Loucy (cell line): ENCODE results near the gene SYNPO.

Source experiments
- EZH2phosphoT487 ChIP-seq: fragments of 200-600 bp; IDR thresholded peaks from 2 replicates; pipeline ENCODE4 v1.6.1; 2018; ENCODE audit warnings: antibody characterized with exemption, mild to moderate bottlenecking, moderate library complexity, borderline replicate concordance
- TF ChIP-seq, protein P1 (sequence below): fragments of 200-600 bp; sonication (generic); conservative IDR thresholded peaks from 2 replicates; pipeline ENCODE4 v1.5.1; 2014; ENCODE audit warnings: mild to moderate bottlenecking, antibody characterized with exemption, low read length

DNA sequence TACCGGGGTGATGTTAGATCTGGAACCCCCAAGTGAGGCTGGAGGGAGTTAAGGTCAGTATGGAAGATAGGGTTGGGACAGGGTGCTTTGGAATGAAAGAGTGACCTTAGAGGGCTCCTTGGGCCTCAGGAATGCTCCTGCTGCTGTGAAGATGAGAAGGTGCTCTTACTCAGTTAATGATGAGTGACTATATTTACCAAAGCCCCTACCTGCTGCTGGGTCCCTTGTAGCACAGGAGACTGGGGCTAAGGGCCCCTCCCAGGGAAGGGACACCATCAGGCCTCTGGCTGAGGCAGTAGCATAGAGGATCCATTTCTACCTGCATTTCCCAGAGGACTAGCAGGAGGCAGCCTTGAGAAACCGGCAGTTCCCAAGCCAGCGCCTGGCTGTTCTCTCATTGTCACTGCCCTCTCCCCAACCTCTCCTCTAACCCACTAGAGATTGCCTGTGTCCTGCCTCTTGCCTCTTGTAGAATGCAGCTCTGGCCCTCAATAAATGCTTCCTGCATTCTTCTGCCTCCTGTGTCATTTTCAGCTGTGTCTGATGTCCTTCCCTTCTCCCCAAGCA lies 18.3 kb downstream of the SYNPO start:
- TF ChIP-seq, protein P1, sequence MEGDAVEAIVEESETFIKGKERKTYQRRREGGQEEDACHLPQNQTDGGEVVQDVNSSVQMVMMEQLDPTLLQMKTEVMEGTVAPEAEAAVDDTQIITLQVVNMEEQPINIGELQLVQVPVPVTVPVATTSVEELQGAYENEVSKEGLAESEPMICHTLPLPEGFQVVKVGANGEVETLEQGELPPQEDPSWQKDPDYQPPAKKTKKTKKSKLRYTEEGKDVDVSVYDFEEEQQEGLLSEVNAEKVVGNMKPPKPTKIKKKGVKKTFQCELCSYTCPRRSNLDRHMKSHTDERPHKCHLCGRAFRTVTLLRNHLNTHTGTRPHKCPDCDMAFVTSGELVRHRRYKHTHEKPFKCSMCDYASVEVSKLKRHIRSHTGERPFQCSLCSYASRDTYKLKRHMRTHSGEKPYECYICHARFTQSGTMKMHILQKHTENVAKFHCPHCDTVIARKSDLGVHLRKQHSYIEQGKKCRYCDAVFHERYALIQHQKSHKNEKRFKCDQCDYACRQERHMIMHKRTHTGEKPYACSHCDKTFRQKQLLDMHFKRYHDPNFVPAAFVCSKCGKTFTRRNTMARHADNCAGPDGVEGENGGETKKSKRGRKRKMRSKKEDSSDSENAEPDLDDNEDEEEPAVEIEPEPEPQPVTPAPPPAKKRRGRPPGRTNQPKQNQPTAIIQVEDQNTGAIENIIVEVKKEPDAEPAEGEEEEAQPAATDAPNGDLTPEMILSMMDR, result no peak
- no peak for TF ChIP-seq EZH2phosphoT487
